Panc1 (cell line): ENCODE results near the gene MEIOSIN. TPM values are rescaled to one million over a fixed set of nuclear protein-coding genes. Genes with fewer than 3 reads are reported as not detected.

Experiments
- ATAC-seq: fragments of 200-7000 bp; cut with Tn5 transposase; 2 replicates; pipeline ENCODE4 v1.9.1; 2020; ENCODE audit warnings: mild to moderate bottlenecking, moderate library complexity
- BruUV-seq: library from RNA; stranded (reverse); fragments of 400-500 nt; replicated peaks from 2 replicates; lab custom pipeline; 2021; lab: Mats Ljungman, UMichigan
- CTCF ChIA-PET: fragments of 300-600 bp; sonication (Branson Sonifier 250); formaldehyde crosslinking; loops from one replicate; lab custom pipeline; 2022; ENCODE audit warnings: antibody characterized with exemption; lab: Charles Lee
- POLR2A ChIA-PET: fragments of 300-600 bp; sonication (Branson Sonifier 250); formaldehyde crosslinking; loops from one replicate; lab custom pipeline; 2022; ENCODE audit warnings: antibody characterized with exemption; lab: Charles Lee
- DNase-seq: peaks from one replicate; pipeline ENCODE4 v3.0.0-alpha.2; 2010; ENCODE audit warnings: low read depth, low spot score
- H3K27ac ChIP-seq: 2 replicates; pipeline ENCODE4 v1.5.1; 2011; ENCODE audit warnings: mild to moderate bottlenecking, low read length, inconsistent platforms
- H3K27me3 ChIP-seq: fragments of 200-500 bp; sonication (Bioruptor generic); 2 replicates; pipeline ENCODE4 v1.6.0; 2014; ENCODE audit warnings: low read length, inconsistent platforms; ENCODE audit not compliant: control insufficient read depth, insufficient read depth
- H3K36me3 ChIP-seq: fragments of 200-500 bp; sonication (Bioruptor generic); 2 replicates; pipeline ENCODE4 v1.5.1; 2014; ENCODE audit warnings: inconsistent platforms, mild to moderate bottlenecking, low read length, moderate library complexity; ENCODE audit not compliant: control insufficient read depth, insufficient read depth
- H3K4me1 ChIP-seq: 2 replicates; pipeline ENCODE4 v1.5.1; 2011; ENCODE audit warnings: inconsistent platforms, mild to moderate bottlenecking, low read length, moderate library complexity; ENCODE audit not compliant: control insufficient read depth, insufficient read depth
- H3K4me3 ChIP-seq, 2 experiments: 2 replicates each; pipeline ENCODE4 v1.5.1; 2011 to 2012; ENCODE audit warnings: low read depth in 2 of 2, low read length in 2 of 2, mild to moderate bottlenecking in 2 of 2, inconsistent platforms in 1 of 2, moderate library complexity in 1 of 2
- H3K9me3 ChIP-seq: fragments of 200-500 bp; sonication (Bioruptor generic); 2 replicates; pipeline ENCODE4 v1.5.1; 2014; ENCODE audit warnings: low read depth, mild to moderate bottlenecking, inconsistent platforms, low read length, moderate library complexity; ENCODE audit not compliant: control insufficient read depth, insufficient read depth
- POLR2AphosphoS5 ChIP-seq: IDR thresholded peaks from 2 replicates; pipeline ENCODE4 v1.6.1; 2012; ENCODE audit warnings: mild to moderate bottlenecking, low read depth, low read length, moderate library complexity
- SIN3A ChIP-seq: IDR thresholded peaks from 2 replicates; pipeline ENCODE4 v1.6.1; 2012; ENCODE audit warnings: low read depth, mild to moderate bottlenecking, low read length, moderate library complexity, borderline replicate concordance; ENCODE audit not compliant: insufficient read depth
- TCF7L2 ChIP-seq: IDR thresholded peaks from 2 replicates; pipeline ENCODE4 v1.6.1; 2011; ENCODE audit warnings: mild to moderate bottlenecking, low read depth, low read length, inconsistent platforms
- in situ Hi-C: cut with HindIII; loops from 2 replicates; pipeline ENCODE4 v1.10.0; 2016; ENCODE audit warnings: low sequenced_read_pairs, low pct_unique_long_range_greater_than_20kb
- intact Hi-C: fragments of 100-400 bp; cut with micrococcal nuclease; formaldehyde crosslinking; loops from one replicate; pipeline ENCODE4 v1.10.0; 2022; ENCODE audit not compliant: unreplicated experiment
- total RNA-seq: library from RNA; stranded (reverse); gene quantifications from one replicate; pipeline ENCODE4 v1.2.1, GENCODE V29; 2021; ENCODE audit not compliant: unreplicated experiment
- TF ChIP-seq, protein P1 (sequence below), 2 experiments: IDR thresholded peaks; 2 replicates each; pipeline ENCODE4 v1.6.1; 2011 to 2012; ENCODE audit warnings: low read depth in 2 of 2, control low read depth in 1 of 2, low read length in 1 of 2, mild to moderate bottlenecking in 1 of 2, moderate library complexity in 1 of 2; ENCODE audit not compliant: insufficient read depth in 1 of 2
- TF ChIP-seq, protein P2 (sequence below): fragments of 450-650 bp; IDR thresholded peaks from 2 replicates; pipeline ENCODE4 v1.5.1; 2017; ENCODE audit warnings: mild to moderate bottlenecking

MEIOSIN gene
- total RNA-seq, 1 experiment from 2014 or later, result not detected

DNA sequence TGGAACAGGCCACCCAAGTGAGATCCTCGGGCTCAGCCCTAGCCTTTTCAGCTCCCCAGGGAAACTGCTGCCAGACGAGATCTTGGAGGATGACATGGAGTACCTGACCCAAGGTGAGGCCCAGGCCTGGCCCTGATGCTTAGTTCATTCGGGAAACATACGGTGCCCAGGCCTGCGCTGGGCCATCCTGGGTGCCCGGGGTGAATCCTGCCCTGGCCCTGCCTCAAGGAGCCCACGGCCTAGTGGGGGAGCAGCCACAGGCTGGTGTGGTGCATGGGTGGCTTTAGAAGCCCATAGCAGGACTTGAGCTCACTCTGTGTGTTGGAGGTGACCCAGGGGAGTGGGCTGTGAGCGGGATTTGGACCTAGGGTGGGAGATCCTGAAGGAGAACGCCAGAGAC is 25.7 kb downstream of the MEIOSIN start:
- no peak for TF ChIP-seq POLR2AphosphoS5
- DNase-seq (no peak), ATAC-seq (no peak)
- Histone ChIP-seq H3K36me3 (no peaks in the 10 kb centered on the region), H3K27ac (no peak overlapping the region), H3K4me3 (no peak overlapping the region), H3K27me3 (no peaks in the 10 kb centered on the region), H3K9me3 (no peaks in the 10 kb centered on the region), H3K4me1 (no peaks in the 10 kb centered on the region)
- intact Hi-C loops, result no loop called here
- in situ Hi-C loops, result no loop called here
- ChIA-PET POLR2A (no interaction called here), CTCF (no interaction called here)
- BruUV-seq, result no TSS peak

DNA sequence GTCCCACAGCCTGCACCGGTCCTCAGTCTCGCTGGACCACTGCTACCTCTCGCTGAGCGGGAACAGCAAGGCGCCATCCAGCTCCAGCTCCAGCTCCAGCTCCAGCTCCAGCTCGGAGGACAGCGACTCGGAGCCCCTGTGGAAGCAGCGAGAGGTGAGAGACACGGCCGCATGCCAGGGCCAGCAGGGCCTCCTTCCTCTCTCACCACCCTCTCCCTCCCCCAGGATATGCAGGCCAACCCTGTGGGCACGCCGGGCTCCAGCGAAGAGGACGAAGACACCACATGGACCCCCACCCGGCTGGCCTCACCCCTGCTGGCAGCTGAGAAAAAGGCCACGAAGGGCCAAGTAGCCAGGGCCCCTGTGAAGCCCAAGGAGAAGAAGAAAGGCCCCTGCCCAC is 28.5 kb downstream of the MEIOSIN start:
- H3K4me3 ChIP-seq, result no peak overlapping the region
- ATAC-seq (no peak), DNase-seq (no peak)
- no peaks in the 10 kb centered on the region for H3K36me3 ChIP-seq
- in situ Hi-C loops, result no loop called here
- ChIA-PET CTCF (no interaction called here), POLR2A (no interaction called here)
- H3K27ac ChIP-seq, result no peak overlapping the region
- intact Hi-C loops, result loop anchor here (10.0 kb wide), 1 partner anchor 57 kb away; no protein-coding TSS in a partner anchor
- H3K9me3 ChIP-seq, result no peaks in the 10 kb centered on the region
- peaks cover 22% of the 10 kb centered on the region for H3K4me1 ChIP-seq
- H3K27me3 ChIP-seq, result no peaks in the 10 kb centered on the region
- TF ChIP-seq, protein P1, sequence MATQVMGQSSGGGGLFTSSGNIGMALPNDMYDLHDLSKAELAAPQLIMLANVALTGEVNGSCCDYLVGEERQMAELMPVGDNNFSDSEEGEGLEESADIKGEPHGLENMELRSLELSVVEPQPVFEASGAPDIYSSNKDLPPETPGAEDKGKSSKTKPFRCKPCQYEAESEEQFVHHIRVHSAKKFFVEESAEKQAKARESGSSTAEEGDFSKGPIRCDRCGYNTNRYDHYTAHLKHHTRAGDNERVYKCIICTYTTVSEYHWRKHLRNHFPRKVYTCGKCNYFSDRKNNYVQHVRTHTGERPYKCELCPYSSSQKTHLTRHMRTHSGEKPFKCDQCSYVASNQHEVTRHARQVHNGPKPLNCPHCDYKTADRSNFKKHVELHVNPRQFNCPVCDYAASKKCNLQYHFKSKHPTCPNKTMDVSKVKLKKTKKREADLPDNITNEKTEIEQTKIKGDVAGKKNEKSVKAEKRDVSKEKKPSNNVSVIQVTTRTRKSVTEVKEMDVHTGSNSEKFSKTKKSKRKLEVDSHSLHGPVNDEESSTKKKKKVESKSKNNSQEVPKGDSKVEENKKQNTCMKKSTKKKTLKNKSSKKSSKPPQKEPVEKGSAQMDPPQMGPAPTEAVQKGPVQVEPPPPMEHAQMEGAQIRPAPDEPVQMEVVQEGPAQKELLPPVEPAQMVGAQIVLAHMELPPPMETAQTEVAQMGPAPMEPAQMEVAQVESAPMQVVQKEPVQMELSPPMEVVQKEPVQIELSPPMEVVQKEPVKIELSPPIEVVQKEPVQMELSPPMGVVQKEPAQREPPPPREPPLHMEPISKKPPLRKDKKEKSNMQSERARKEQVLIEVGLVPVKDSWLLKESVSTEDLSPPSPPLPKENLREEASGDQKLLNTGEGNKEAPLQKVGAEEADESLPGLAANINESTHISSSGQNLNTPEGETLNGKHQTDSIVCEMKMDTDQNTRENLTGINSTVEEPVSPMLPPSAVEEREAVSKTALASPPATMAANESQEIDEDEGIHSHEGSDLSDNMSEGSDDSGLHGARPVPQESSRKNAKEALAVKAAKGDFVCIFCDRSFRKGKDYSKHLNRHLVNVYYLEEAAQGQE (IDR thresholded peaks at IDR 0.05; ENCODE audit: insufficient read depth in 1 of 2, low read depth in 2 of 2, low read length in 1 of 2), result no peak
- TF ChIP-seq POLR2AphosphoS5 (no peak), TCF7L2 (no peak), SIN3A (no peak)
- TF ChIP-seq, protein P2, sequence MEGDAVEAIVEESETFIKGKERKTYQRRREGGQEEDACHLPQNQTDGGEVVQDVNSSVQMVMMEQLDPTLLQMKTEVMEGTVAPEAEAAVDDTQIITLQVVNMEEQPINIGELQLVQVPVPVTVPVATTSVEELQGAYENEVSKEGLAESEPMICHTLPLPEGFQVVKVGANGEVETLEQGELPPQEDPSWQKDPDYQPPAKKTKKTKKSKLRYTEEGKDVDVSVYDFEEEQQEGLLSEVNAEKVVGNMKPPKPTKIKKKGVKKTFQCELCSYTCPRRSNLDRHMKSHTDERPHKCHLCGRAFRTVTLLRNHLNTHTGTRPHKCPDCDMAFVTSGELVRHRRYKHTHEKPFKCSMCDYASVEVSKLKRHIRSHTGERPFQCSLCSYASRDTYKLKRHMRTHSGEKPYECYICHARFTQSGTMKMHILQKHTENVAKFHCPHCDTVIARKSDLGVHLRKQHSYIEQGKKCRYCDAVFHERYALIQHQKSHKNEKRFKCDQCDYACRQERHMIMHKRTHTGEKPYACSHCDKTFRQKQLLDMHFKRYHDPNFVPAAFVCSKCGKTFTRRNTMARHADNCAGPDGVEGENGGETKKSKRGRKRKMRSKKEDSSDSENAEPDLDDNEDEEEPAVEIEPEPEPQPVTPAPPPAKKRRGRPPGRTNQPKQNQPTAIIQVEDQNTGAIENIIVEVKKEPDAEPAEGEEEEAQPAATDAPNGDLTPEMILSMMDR, result no peak
- BruUV-seq, result no TSS peak

DNA sequence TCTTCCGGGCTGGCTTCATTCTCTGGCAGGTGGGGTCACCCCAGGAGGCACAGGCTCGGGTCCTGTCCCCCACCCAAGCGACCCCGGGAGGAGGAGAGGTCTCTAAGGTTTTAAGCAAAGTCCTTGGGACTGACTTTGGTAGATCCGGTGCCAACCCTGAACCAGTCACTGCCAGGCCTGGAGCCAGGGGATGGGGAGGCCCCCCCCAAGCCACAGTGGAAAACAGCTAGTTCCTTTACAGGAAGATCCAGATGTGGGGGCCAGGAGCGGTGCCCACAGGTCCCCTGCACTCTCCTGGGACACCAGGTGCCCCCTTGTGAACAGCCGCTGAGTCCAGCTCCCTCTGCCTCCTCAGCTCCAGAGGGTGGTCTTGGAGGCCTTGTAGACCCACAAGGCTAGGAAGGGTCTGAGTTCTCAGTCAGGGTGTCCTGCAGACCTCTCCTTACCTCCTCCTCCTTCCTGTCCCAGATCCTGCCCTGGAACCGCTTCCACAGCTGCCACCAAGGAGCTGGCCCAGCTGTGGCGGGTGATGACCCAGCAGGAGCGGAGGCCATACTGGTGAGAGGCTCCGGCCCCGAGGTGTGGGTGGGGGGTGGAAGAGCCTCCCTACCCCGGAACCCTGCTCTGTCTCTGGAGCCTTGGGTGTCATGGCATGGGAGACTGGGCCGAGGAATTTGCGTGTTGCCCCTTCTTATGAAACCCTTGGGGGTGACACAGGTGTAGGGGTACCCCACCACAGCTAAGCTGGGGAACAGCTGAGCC is 29.8 kb downstream of the MEIOSIN start:
- DNase-seq (no peak), ATAC-seq (no peak)
- in situ Hi-C loops (no loop called here), intact Hi-C loops (loop anchor here (10.0 kb wide), 1 partner anchor 58 kb away; no protein-coding TSS in a partner anchor)
- no peak overlapping the region for H3K4me3 ChIP-seq
- POLR2A ChIA-PET, result interaction anchor here (0.5 kb wide), 1 partner anchor 13 kb away, joined by 10 read pairs; no protein-coding TSS in a partner anchor
- H3K4me1 ChIP-seq, result peaks cover 22% of the 10 kb centered on the region
- H3K27ac ChIP-seq, result no peak overlapping the region
- no TSS peak for BruUV-seq
- H3K27me3 ChIP-seq, result no peaks in the 10 kb centered on the region
- TF ChIP-seq TCF7L2, result no peak
- no peaks in the 10 kb centered on the region for H3K9me3 ChIP-seq
- CTCF ChIA-PET, result no interaction called here
- H3K36me3 ChIP-seq, result no peaks in the 10 kb centered on the region
